Stimulated activated CD8-positive, alpha-beta memory T cell treated with anti-CD3 and anti-CD28 coated beads, Interleukin-12 subunit alpha, Interleukin-12 subunit beta, amount 100 ng/mL, for 24 hours (primary cell): ENCODE results near the gene NUP160.
"Not testable (repeated sequence)": the region's sequence is repeated elsewhere in the genome, so short reads cannot be mapped to it uniquely, and the experiment has no call there.

ENCODE experiments used
- DNase-seq: peaks from one replicate; pipeline ENCODE4 v3.0.0-alpha.2; 2020; ENCODE audit errors: extremely low read depth

The NUP160 gene, protein sequence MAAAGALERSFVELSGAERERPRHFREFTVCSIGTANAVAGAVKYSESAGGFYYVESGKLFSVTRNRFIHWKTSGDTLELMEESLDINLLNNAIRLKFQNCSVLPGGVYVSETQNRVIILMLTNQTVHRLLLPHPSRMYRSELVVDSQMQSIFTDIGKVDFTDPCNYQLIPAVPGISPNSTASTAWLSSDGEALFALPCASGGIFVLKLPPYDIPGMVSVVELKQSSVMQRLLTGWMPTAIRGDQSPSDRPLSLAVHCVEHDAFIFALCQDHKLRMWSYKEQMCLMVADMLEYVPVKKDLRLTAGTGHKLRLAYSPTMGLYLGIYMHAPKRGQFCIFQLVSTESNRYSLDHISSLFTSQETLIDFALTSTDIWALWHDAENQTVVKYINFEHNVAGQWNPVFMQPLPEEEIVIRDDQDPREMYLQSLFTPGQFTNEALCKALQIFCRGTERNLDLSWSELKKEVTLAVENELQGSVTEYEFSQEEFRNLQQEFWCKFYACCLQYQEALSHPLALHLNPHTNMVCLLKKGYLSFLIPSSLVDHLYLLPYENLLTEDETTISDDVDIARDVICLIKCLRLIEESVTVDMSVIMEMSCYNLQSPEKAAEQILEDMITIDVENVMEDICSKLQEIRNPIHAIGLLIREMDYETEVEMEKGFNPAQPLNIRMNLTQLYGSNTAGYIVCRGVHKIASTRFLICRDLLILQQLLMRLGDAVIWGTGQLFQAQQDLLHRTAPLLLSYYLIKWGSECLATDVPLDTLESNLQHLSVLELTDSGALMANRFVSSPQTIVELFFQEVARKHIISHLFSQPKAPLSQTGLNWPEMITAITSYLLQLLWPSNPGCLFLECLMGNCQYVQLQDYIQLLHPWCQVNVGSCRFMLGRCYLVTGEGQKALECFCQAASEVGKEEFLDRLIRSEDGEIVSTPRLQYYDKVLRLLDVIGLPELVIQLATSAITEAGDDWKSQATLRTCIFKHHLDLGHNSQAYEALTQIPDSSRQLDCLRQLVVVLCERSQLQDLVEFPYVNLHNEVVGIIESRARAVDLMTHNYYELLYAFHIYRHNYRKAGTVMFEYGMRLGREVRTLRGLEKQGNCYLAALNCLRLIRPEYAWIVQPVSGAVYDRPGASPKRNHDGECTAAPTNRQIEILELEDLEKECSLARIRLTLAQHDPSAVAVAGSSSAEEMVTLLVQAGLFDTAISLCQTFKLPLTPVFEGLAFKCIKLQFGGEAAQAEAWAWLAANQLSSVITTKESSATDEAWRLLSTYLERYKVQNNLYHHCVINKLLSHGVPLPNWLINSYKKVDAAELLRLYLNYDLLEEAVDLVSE (N-terminal part only)

DNA sequence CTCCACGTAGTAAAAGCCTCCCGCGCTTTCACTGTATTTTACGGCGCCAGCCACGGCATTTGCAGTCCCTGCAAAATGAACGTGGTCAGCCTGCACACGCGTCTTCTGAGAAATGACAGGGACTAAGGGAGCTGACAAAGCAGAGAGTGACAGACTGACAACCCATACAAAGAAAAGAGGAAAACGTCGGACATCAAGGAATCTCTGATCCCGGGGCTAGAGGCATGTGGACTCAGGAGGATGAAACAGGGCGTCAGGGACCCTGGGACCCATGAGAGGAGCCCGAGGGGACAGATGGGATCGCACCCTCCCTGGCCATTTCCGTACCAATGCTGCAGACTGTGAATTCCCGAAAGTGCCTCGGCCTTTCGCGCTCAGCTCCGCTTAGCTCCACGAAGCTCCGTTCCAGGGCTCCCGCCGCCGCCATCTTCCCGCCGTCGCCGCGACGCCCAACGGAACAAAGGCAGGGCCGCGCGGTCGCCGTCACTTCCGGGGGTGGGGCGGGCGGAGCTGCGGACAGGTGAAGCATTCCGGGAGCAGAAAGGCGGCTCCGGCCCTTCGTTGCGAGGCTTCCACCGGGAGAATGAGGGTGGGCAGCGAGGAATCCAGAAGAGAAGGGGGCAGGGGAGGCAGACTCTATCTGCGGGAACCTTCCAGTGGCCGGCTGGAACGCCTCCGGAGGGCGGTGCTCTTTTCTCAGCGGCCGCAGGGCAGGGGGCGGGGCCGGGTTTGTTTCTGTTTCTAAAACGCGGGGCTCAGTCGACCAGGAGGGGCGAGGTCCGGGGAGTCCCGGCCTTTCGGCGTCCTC is at the start of gene NUP160:
NUP160 (minus strand) TSS at position 459 of the 808 bp plus-strand sequence; CDS start at position 427, 32 bp downstream.
- DNase-seq = peak; percentile 77

DNA sequence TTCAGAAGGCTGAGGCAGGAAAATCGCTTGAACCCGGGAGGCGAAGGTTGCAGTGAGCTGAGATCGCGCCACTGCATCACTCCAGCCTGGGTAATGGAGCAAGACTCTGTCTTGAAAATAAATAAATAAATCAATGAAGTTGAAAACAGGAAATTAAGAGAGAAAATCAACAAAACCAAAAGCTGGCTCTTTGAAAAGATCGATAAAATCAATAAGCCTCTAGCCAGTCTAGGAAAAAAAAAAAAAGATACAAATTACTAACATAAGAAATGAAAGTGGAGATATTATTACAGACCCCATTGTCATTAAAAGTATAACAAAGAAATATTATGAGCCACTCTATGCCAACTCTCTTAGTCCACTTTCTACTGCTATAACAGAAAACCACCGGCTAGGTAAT is 48.0 kb upstream of the NUP160 start:
- DNase-seq = no peak

DNA sequence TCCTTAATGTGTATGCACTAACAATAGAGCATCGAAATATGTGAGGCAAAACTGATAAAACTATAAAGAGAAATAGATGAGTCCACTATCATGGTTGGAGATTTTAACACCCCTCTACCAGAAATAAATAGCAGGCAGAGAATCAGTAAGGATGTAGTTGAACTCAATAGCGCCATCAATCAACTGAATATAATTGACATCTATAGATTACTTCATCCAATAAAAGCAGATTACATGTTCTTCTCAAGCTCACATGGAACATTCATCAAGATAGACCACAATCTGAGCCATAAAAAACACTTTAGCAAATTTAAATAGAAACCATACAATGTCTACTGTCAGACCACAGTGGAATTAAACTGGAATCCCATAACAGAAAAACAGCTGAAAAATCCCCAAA is 46.9 kb upstream of the NUP160 start:
- DNase-seq = no peak

DNA sequence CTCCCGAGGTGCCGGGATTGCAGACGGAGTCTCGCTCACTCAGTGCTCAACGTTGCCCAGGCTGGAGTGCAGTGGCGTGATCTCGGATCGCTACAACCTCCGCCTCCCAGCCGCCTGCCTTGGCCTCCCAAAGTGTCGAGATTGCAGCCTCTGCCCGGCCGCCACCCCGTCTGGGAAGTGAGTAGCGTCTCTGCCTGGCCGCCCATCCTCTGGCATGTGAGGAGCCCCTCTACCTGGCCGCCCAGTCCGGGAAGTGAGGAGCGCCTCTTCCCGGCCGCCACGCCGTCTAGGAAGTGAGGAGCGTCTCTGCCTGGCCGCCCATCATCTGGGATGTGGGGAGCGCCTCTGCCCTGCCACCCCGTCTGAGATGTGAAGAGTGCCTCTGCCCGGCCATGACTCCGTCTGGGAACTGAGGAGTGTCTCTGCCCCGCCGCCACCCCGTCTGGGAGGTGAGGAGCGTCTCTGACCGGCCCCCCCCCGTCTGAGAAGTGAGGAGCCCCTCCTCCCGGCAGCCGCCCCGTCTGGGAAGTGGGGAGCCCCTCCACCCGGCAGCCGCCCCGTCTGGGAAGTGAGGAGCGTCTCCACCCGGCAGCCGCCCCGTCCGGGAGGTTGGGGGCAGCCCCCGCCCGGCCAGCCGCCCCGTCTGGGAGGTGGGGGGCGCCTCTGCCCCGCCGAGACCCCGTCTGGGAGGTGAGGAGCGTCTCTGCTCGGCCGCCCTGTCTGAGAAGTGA is 44.6 kb upstream of the NUP160 start:
- not testable (repeated sequence) for DNase-seq

DNA sequence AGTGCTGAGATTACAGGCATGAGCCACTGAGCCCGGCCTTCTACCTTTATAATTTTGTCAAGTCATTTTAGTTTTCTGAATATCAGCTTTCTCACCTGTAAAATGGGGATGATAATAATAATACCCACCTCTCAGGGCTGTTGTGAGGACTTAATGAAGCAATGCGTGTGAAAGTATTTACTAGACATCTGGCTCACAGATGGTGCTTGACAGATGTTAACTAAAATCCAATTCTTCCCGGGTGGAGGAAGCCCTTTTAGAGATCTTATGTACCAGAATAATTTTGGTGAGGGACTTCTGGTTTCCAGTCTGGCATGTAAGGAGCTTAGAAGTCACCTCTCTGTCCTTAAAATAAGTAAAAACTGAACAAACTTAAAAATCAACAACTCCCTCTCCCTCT is 43.7 kb upstream of the NUP160 start:
- no peak for DNase-seq

DNA sequence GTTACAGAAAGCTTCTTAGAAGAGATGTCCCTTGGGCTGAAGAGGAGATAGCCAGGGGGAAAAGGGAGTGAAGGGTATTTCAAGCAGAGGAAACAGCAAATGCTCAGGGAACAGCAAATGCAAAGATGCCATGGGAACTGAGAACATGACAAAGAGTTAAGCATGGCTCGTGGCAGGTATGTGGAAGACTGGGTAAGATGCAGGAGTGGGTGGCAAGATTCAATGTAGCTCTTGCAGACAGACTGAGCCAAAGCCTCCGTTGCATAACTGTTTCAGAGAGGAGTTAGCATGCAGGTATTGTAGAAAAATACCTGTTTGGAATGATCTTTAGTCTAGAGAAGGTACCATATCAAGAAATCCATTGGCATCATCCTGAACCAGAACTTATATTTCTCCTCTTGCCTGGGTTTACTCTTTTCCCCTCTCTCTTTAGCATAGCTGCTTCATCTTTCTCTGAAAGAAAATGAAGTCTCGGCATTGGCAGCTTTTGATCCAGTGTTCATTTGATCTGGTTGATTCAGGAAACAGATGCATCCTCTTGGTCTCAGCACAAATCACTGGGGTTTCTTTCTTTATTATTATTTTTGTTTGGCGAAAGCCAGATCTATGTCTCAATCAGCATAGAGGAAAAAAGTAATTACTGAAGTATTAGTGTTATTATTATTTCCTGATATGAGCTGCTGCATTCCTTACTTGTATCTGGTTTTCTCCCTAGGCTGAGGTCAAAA is 41.7 kb upstream of the NUP160 start:
- DNase-seq = no peak

DNA sequence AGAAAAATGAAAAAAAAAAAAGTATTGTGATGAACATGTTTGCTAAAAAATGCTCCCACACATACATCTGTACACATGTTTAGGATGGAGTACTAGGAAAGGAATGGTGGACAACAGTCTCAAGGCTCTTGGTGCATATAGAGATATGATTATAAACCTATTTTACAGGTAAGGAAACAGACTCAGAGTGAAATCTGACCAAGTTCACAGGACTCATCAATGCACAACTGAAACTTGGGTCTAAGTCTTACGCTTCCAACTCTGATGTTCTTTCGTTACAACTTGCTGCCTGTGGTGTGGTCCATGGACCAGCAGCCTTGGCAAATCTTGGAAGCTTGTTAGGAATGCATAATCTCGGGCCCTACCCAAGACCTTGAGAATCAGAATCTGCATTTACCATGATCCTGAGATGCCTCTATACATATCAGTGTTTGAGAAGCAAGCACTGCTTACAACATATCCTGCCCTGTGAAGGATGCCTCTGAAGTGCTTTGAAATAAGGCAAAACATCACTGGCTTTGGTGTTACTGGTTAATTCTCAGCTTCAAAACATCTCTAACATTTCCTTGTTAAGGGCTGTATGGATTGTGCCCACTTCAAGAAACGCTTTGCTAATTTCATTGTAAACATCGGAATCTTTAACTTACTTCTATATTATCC is 39.9 kb upstream of the NUP160 start:
- no peak for DNase-seq

DNA sequence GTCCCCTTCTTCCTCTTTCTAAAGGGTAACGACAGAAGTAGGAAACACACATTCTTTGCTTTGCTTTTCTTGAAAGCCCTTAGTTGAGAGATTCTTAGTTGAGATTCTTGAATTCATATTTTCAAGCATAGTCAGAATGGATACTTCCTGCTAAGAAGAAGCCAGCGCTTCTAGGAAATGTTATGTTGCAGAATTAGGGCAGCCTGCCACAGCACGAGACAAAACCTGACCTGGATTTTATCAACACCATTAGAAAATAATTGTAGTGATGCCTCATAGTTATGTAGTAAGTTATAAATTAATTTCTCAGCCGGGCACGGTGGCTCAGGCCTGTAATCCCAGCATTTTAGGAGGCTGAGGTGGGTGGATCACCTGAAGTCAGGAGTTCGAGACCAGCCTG is 37.9 kb upstream of the NUP160 start:
- DNase-seq = no peak

DNA sequence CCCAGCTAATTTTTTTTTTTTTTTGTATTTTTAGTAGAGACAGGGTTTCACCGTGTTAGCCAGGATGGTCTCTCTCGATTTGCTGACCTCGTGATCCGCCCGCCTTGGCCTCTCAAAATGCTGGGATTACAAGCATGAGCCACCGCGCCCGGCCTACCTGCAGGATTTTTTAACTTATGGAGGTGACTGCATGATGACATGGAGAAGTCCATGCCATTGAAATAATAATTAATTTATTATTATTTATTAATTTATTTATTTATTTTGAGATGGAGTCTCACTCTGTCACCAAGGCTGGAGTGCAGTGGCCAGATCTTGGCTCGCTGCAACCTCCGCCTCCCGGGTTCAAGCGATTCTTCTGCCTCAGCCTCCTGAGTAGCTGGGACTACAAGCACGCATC is 34.3 kb upstream of the NUP160 start:
- not testable (repeated sequence) for DNase-seq

DNA sequence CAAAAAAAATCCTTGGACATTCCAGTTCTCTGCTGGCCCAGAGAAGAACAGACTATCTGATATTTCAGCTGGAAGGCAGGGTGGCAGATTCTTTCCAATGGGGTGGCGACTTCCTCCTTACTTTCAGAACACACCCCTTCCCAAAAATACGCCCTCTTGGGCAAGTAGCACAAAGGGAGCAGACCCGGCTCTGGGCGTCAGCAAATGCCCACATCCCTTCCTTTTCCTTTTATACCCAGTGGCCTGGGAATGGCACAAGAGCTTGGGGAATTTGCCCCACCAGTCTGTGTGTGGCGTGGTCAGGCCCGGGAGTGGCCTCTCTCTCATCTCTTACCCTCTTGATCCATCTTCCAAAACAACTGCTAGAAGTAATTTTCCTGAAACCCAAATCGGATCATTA is 33.0 kb upstream of the NUP160 start:
- DNase-seq = no peak

DNA sequence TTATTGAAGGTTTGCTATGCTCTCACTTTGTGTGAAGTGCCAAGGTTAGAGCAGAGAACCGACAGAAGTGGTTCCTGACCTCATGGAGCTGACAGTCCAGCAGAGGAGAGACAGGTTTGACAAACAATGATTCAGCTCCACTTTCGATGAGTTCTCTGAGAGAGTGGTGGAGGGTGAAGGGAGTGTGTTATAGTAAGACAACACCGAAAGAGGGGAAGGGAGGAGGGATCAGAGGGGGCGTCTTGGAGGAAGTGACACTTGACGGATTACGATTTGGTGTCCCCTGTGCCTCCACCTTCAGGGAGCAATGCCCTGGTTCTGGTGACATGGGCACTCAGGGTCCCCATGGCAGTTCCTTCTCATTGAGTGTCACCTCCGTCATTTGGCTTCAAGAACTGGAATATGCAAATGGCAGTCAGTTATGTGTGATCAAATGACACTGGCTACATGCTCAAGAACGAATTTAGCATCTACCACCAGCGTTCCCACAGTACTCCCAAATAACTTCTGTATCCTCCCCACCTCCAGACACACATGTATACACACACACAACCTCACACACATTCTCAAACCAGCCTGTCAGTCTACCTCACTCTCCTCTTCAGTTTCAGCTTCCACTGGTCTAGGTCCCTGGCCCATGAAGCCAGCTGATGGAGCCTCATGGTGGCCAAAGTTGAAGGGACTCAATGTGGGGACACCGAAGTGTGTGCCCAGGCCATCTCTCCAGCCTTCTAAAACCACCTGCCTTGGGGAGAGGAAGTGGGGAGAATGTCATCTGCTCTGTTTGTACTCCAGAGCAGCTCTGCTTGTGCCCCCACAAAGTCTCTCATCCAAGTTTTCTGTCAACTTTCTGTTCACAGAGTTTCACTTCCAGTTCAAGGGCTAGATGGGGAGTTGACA is 31.4 kb upstream of the NUP160 start:
- no peak for DNase-seq

DNA sequence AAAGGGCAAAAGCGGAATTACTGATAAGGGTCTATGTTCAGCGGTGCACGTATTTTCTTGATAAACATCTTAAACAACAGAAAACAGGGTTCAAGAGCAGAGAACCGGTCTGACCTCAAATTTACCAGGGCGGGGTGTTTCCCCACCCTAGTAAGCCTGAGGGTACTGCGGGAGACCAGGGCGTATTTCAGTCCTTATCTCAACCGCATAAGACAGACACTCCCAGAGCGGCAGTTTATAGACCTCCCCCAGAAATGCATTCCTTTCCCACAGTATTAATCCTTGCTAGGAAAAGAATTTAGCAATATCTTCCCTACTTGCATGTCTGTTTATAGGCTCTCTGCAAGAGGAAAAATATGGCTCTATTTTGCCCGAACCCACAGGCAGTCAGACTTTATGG is 27.7 kb upstream of the NUP160 start:
- not testable (repeated sequence) for DNase-seq

DNA sequence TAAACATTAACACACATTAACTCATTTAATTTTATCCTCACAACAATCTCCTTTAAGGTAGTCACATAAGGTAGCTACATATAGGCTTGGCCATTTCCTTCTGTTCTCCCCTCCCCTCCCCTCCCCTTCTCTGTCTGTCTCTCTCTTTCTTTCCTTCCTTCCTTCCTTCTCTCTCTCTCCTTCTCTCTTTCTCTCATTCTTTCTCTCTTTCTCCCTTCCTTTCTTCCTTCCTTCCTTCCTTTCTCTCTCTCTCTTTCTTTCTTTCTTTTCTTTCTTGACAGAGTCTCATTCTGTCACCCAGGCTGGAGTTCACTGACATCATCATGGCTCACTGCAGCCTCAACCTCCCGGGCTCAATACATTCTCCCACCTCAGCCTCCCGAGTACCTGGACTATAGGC is 22.3 kb upstream of the NUP160 start:
- no peak for DNase-seq

DNA sequence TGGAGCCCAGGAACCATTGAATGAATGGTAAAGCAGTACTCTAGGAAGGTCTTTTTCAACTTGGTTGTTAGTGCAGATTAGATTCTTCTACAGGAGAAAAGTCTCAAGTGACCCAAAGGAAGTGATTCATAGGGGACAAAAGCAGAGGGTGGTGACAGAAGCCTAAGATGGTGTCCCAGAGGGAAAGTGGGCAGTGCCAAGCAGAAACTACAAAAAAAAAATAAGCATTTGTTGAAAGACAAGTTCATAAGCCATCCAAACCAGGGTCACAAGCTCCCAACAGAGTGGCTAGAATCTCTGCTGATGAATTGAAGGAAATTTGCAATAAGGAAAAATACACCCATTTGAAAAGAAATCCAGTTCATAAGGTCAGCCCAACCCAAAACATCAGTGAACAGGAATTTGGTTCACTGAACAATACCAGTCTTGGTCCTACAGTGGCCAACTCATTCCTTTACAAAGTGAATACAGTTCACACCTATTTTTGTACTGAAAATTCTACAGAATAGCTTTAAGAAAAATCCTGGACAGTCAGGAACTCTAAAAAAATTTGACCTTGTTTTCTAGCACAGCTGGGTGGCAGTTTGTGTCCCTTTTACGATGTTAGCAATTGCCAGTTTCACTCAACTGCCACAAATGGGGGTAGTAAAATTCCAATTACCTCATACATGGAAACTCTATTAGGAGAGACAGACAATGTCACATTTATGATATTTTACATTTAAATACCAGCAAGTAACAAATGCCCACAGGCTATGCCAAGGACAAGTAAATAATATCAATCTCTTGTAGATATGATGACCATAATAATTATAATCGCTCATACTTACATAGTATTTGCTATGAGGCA is 21.6 kb upstream of the NUP160 start:
- no peak for DNase-seq

DNA sequence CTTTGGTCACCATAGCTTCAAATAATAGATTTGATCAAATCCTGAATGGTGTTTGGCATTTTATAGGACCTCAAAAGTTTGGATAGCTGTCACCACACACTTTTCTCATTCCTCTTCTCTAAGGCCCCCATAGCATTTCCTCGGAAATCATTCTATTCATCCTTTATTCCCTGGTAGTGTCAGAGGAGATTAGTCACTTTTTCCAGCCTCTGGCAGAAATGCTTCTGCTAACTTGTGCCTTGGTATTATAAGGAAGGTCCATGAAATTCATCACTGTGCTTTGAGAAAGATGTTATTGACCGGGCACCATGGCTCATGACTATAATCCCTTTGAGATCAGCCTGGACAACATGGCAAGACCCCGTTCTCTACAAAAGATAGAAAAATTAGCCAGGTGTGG is 19.7 kb upstream of the NUP160 start:
- DNase-seq = no peak

DNA sequence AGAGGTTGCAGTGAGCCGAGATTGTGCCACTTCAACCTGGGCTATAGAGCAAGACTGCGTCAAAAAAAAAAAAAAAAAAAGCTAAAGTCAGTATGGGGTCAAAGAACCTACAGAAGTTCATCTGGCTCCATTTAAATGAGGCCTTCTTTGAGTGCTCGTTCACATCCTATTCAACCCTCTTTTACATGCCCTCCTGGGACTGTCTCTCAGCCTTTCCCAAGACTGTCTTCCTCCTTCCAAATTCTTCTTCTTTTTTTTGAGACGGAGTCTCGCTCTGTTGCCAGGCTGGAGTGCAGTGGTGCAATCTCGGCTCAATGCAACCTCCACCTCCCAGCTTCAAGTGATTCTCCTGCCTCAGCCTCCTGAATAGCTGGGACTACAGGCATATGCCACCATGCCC is 18.7 kb upstream of the NUP160 start:
- not testable (repeated sequence) for DNase-seq

DNA sequence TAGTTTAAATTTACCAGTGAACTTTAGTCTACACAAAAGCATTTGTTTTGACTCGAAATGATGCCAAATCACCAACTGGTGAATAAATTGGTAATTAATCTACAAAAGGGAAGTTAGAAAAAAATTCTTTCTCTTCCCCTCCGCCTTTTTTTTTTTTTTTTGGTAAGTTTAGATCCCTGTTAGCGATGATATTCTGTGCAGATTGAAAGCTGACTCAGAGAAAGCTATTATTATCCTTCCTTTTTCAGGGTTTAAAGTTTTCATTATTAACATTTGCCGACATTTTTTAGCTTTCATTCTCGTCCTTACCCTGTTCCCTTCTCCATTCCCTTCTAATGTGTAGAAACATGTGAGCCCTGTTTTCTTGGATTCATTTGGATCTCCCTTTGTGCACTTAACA is 16.8 kb upstream of the NUP160 start:
- DNase-seq = no peak
